Measurements from ENCODE around the gene PHF14.

GRCh38 chr7:11153694-11154093 is 180.0 kb downstream of the PHF14 start:
- TF ChIP-seq CTCF (IDR thresholded peaks at IDR 0.05; ENCODE audit: extremely low read depth in 1 of 2, insufficient read depth in 1 of 2, low read depth in 1 of 2, low read length in 2 of 2) (no peak), POLR2A (IDR thresholded peaks at IDR 0.05; ENCODE audit: low read depth, low read length) (no peak), POLR2AphosphoS5 (IDR thresholded peaks at IDR 0.05; ENCODE audit: insufficient read depth, low read depth, low read length) (no peak), GATA2 (IDR thresholded peaks at IDR 0.05; ENCODE audit: insufficient read depth, insufficient read length, low read depth, low read length) (no peak), EZH2 (IDR thresholded peaks at IDR 0.05; ENCODE audit: borderline replicate concordance, low read depth, low read length, severe bottlenecking) (no peak), JUN (IDR thresholded peaks at IDR 0.05; ENCODE audit: borderline replicate concordance, insufficient read depth, insufficient read length, low read depth) (no peak)
